ENCODE results near the gene OR2V2. TPM values are rescaled to one million over a fixed set of nuclear protein-coding genes. Genes with fewer than 3 reads are reported as not detected.

The OR2V2 gene
- total and polyA plus RNA-seq, 10 of the 15 experiments (the other 5 are each of a cell fraction or from before 2014, with no cell fraction given), result 0.26 TPM; not detected in 9

DNA sequence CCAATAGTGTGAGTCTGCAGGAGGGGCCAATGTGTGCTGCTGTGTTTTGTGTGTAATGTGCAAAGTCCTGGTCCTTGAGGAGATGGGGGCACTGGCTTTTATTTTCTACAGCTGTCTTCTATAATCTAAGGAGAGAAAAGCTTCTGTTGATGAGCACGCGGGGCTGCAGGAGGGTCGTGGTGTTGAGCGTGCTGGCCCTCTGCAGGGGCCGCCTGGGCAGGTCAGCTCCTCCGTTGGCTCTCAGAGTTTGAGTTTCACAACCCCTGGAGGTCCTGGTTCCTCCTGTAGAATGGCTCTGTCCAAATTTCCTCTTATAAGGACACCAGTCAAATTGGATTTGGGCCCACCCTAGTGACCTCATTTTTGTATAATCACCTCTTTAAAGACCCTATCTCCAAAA lies 29.0 kb upstream of the OR2V2 start:
- ATAC-seq (no peak), DNase-seq (ENCODE audit: low read depth, low spot score) (no peak), FAIRE-seq (no peak)
- in situ Hi-C loops (cut with MboI), result no loop called here
- no peak overlapping the region for H2AFZ ChIP-seq (ENCODE audit: control insufficient read depth, low read depth, low read length)
- ChIA-PET CTCF (interaction anchor here (0.7 kb wide), 1 partner anchor 50 kb away, joined by 3 read pairs; no protein-coding TSS in a partner anchor), POLR2A (no interaction called here), RAD21 (ENCODE audit: unreplicated experiment) (interaction anchor here (0.6 kb wide), 1 partner anchor 52 kb away, joined by 8 read pairs; no protein-coding TSS in a partner anchor), SMC1A (ENCODE audit: uncharacterized antibody, unreplicated experiment) (interaction anchor here (0.6 to 2.2 kb wide), 3 partner anchors 11 to 54 kb away, joined by 3 to 6 read pairs (median 4); no protein-coding TSS in a partner anchor)
- no peaks in the 10 kb centered on the region for H3K4me1 ChIP-seq (ENCODE audit: control insufficient read depth, insufficient read depth, low read length)
- no peak overlapping the region for H3K9ac ChIP-seq (ENCODE audit: control insufficient read depth, insufficient read depth, low read length)
- no peaks in the 10 kb centered on the region for H3K36me3 ChIP-seq (ENCODE audit: control insufficient read depth in 2 of 2, insufficient read depth in 2 of 2, low read length in 1 of 2)
- 39% methylated on average over 6 of the region's 6 CpGs for WGBS (ENCODE audit: insufficient coverage, insufficient replicate concordance, low lambda C conversion rate, missing lambda C conversion rate)
- peaks cover 3% of the 10 kb centered on the region; the same call in 1 of the 3 replicates for H3K9me3 ChIP-seq (replicated peaks; ENCODE audit: control insufficient read depth, insufficient read depth, low read length)
- H3K79me2 ChIP-seq (ENCODE audit: control insufficient read depth, insufficient read depth, low read length), result no peaks in the 10 kb centered on the region
- no peak overlapping the region for H3K4me3 ChIP-seq
- intact Hi-C loops (cut with micrococcal nuclease; ENCODE audit: unreplicated experiment), result no loop called here
- no peak overlapping the region for H3K4me2 ChIP-seq (ENCODE audit: control insufficient read depth, insufficient read depth)
- H3K27ac ChIP-seq (ENCODE audit: control insufficient read depth, insufficient read depth), result no peak overlapping the region
- TF ChIP-seq, protein P1, sequence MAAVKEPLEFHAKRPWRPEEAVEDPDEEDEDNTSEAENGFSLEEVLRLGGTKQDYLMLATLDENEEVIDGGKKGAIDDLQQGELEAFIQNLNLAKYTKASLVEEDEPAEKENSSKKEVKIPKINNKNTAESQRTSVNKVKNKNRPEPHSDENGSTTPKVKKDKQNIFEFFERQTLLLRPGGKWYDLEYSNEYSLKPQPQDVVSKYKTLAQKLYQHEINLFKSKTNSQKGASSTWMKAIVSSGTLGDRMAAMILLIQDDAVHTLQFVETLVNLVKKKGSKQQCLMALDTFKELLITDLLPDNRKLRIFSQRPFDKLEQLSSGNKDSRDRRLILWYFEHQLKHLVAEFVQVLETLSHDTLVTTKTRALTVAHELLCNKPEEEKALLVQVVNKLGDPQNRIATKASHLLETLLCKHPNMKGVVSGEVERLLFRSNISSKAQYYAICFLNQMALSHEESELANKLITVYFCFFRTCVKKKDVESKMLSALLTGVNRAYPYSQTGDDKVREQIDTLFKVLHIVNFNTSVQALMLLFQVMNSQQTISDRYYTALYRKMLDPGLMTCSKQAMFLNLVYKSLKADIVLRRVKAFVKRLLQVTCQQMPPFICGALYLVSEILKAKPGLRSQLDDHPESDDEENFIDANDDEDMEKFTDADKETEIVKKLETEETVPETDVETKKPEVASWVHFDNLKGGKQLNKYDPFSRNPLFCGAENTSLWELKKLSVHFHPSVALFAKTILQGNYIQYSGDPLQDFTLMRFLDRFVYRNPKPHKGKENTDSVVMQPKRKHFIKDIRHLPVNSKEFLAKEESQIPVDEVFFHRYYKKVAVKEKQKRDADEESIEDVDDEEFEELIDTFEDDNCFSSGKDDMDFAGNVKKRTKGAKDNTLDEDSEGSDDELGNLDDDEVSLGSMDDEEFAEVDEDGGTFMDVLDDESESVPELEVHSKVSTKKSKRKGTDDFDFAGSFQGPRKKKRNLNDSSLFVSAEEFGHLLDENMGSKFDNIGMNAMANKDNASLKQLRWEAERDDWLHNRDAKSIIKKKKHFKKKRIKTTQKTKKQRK (IDR thresholded peaks at IDR 0.05; ENCODE audit: low read depth, low read length), result no peak
- H4K20me1 ChIP-seq (ENCODE audit: control insufficient read depth, insufficient read depth), result no peaks in the 10 kb centered on the region
- H3K27me3 ChIP-seq (replicated peaks in 1 of 2; ENCODE audit: control insufficient read depth in 2 of 2, insufficient read depth in 2 of 2, low read length in 1 of 2), result peaks cover 0 to 3% of the 10 kb centered on the region in 2 experiments; a peak in 3 of 4 replicates
- no TSS peak for BruUV-seq (replicated peaks)

DNA sequence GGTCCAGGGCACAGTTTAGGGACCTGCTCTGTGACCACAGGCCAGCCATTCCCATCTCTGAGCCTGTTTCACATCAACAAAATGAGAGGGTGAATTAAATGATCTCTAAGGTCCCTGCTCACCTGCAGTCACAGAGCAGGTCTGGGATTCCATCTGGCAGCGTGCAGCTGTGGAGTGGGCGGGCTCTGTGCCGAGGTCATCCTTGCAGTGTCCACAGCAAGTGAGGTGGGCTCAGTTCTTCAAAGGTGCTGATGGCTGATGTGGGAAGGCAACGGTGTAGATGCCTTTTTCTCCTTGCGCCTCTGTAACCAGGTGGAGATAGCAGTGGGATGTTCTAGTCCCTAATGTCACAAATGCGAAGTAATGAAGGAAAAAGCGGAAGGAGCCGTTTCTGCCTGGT lies 28.3 kb upstream of the OR2V2 start:
- POLR2A ChIA-PET, result no interaction called here
- in situ Hi-C loops (cut with MboI), result no loop called here
- Histone ChIP-seq H3K36me3 (ENCODE audit: control insufficient read depth in 2 of 2, insufficient read depth in 2 of 2, low read length in 1 of 2) (no peaks in the 10 kb centered on the region), H3K79me2 (ENCODE audit: control insufficient read depth, insufficient read depth, low read length) (no peaks in the 10 kb centered on the region), H3K27me3 (replicated peaks in 1 of 2; ENCODE audit: control insufficient read depth in 2 of 2, insufficient read depth in 2 of 2, low read length in 1 of 2) (peaks cover 0 to 3% of the 10 kb centered on the region in 2 experiments; a peak in 3 of 4 replicates), H3K4me3 (no peak overlapping the region), H4K20me1 (ENCODE audit: control insufficient read depth, insufficient read depth) (no peaks in the 10 kb centered on the region), H3K27ac (ENCODE audit: control insufficient read depth, insufficient read depth) (no peak overlapping the region), H2AFZ (ENCODE audit: control insufficient read depth, low read depth, low read length) (no peak overlapping the region), H3K4me1 (ENCODE audit: control insufficient read depth, insufficient read depth, low read length) (no peaks in the 10 kb centered on the region), H3K4me2 (ENCODE audit: control insufficient read depth, insufficient read depth) (no peak overlapping the region), H3K9me3 (replicated peaks; ENCODE audit: control insufficient read depth, insufficient read depth, low read length) (peaks cover 3% of the 10 kb centered on the region; the same call in 1 of the 3 replicates), H3K9ac (ENCODE audit: control insufficient read depth, insufficient read depth, low read length) (no peak overlapping the region)
- intact Hi-C loops (cut with micrococcal nuclease; ENCODE audit: unreplicated experiment), result no loop called here
- no TSS peak for BruUV-seq (replicated peaks)
- DNase-seq (ENCODE audit: low read depth, low spot score) (no peak), ATAC-seq (no peak), FAIRE-seq (no peak)
- TF ChIP-seq CBX3 (IDR thresholded peaks at IDR 0.05; ENCODE audit: borderline replicate concordance, low read depth), result no peak
- TF ChIP-seq, protein P1 (IDR thresholded peaks at IDR 0.05; ENCODE audit: low read depth, low read length), result no peak
- SMC1A ChIA-PET (ENCODE audit: uncharacterized antibody, unreplicated experiment), result interaction anchor here (2.2 kb wide), 1 partner anchor 12 kb away, joined by 6 read pairs; no protein-coding TSS in a partner anchor
- RAD21 ChIA-PET (ENCODE audit: unreplicated experiment), result no interaction called here
- CTCF ChIA-PET, result no interaction called here
- WGBS (ENCODE audit: insufficient coverage, insufficient replicate concordance, low lambda C conversion rate, missing lambda C conversion rate), result 60% methylated on average over 8 of the region's 8 CpGs
